GM19452 (cell line): ENCODE data around the gene RERE.
"Not testable (repeated sequence)": the region's sequence is repeated elsewhere in the genome, so short reads cannot be mapped to it uniquely, and the experiment has no call there.

Experiments
- ATAC-seq: cut with Tn5 transposase; IDR thresholded peaks from one replicate; pipeline ENCODE4 v1.9.1; 2021; ENCODE audit not compliant: unreplicated experiment

Gene RERE

DNA sequence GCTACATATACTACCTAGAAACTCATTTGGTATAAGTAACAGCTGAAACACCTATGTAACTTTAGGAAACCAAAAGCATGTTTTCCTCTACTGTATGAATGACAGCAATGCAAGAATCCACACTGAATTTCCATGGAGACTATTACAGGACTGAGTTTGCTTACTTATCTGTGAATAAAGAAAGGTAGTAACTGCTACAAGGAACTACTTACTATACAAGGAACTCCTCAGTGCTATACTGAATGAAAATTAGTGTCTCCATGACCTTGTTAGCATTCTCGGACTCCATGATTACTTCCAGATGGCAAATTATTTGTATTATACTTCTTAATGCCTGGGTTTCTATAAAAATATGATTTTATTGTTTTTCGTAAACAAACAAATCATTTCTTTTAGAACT, 198.0 kb downstream of the RERE start:
- not testable (repeated sequence) for ATAC-seq

DNA sequence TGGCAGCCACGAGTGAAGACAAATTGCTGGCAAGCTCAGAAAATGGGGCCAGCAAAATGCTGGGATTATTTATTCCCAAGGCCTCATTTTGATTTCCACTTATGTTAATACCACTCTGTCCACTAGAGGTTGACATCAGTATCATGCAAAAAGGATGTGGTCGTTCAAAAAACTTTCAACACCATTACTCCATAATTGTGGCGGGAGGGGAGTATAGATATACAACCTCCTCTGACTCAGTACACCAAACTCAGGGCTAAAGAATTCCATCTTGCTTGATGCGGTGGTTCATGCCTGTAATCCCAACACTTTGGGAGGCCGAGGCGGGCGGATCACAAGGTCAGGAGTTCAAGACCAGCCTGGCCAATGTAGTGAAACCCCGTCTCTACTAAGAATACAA, 200.6 kb downstream of the RERE start:
- ATAC-seq, result not testable (repeated sequence)

DNA sequence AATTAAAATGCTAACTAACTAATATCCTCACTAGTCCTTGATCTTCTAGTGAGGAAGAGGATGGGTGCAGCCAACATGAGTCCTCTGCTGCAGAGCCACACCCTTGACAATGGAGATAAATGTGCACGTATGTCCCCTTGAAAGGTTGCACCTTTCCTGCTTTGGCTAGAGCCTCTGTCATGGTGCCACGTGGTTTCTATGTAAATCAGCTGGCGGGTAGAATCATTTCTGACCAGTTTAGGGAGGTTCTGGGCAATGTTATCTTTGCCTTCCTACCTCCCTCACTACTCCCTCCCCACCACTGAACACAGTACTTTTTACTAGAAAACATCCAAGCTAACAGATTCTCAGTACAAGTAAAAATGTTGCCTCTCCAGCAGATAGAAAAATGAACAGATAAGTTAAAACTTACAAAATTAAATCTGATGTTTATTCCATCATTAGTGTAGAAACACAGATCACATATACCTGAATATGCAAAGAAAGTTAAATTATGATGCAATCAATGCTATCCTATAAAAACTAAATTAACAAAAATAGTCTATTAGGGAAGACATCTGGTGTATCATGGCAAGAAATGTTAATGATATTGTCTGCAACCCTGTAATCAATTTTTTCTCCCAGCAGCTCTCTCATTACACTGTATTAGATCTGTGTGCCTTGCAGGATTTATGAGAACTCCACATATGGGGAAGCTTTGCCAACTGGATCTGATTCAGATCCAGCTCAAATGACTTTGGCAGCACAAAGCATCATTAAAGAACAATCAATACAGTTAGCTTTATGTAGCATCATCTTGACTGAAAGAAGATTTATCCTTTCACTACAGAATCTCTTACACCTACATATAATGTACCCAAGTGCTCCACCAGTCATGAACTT, 205.6 kb downstream of the RERE start:
- ATAC-seq, result not testable (repeated sequence)

DNA sequence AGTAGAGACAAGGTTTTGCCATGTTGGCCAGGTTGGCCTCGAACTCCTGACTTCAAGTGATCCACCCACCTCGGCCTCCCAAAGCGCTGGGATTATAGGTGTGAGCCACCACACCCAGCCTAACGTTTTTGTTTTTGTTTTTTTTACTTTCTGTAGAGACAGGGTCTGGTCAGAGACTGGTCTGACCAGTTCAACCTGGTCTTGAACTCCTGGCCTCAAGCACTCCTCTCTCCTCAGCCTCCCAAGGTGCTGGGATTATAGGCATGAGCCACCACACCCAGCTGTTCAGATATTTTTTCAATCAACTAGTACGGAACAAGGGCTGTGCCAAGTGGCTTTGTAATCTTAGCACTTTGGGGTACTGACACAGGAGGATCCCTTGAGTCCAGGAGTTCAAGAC, 209.5 kb downstream of the RERE start:
- ATAC-seq, result no peak

DNA sequence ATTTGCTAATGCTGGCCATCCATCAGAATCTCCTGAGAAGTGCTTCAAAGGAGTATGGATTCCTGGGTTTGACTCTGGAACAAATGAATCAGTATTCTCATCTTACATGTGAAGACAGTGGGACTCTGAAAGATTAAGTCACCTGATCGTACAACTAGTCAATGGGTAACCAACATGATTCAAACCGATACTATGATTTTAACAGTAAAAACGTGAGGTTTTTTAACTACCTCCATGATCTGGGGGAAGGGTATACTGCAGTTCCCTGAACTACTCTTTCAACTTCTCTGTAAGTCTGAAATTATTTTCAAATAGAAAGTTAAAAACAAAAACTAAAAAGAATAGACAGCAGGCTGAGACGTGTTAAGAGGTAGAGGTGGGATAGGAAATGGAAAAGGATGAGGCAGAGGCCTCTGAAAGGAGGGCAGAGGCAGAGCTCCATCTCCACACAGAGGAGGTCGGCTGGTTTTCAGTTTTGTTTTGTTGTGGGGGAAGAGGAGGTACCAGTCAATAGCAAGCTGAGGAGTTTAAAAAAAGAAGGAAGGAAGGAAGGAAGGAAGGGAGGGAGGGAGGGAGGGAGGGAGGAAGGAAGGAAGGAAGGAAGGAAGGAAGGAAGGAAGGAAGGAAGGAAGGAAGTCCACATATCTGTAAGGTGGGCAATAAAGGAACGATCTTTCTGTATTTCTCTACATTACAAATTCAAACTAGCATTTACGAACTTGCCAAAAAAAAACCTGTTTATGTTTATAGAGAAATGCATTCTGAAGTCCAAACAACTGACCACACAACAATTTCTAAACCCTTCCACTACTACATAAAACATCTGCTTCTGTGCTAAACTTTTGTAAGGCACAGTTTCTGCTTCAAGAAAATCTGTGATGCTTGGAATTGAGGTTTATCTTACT, 213.1 kb downstream of the RERE start:
- ATAC-seq, result peak; percentile 87

DNA sequence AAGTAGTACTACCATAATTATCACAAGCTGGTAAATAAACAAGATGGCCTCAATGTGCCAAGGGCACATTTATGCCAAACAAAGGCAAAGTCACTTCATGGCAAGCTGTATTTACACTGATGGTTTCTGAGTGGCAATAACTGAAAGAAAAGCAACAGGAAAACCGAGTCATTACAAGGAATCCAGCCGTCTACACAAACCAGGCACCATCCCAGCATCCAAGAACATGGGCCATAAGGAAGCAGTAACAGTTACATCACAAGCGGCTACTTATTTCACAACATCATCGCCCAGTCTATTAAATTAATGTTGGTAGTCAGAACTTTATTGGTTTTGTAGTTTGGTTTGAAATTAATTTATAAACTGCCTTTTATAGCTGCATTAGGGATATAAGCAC, 214.2 kb downstream of the RERE start:
- no peak for ATAC-seq

DNA sequence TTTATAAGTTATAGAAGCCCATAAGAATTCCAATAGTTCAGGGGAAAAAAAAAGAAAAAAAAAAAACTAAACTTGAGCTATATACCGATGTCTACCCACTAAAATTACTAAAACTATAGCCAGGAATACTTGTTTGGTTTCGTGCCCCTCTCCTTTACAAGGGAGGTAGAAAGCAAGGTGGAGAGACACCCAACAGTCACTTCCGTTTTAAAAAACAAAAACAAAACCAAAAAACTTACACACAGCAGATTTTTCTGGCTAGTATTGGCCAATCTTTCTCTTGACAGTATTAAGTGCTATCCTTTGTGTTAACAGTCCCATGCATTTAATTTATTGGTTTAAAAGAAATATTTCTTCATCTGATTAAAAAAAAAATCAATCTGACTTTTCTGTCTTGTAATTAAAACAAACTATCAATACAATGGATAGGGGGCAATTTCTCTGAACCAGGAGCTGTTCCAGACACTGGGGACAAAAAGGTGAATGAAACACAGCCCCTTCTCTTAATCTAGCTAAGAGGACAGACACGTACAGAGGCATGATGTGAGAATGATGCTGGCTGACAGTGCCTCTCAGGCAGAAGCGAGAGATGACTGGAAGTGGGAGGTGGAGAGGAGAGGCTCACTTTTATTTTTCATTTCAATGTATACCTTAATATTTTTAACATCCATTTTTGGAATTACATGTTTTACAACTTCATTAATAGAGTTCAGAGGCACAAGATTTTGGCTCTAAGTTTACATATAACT, 214.8 kb downstream of the RERE start:
- ATAC-seq, result no peak

DNA sequence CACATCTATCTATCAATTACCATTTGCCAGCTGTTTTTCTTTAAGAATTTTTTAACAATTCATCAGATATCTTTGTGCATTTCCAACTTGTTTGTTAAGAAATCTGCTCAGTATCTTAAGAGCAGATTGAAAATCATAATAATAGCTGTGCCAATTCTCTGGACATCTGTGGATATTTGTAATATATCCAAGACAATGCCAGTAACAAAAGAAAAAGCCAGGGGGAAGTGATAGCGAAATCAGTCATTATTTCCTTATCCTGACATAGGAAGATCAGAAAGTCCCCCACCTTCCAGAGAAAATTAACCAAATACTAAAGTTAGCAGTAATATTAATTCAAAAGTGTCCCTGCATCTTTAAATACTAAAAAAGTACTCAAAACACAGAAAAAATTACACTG, 217.1 kb downstream of the RERE start:
- ATAC-seq, result no peak

DNA sequence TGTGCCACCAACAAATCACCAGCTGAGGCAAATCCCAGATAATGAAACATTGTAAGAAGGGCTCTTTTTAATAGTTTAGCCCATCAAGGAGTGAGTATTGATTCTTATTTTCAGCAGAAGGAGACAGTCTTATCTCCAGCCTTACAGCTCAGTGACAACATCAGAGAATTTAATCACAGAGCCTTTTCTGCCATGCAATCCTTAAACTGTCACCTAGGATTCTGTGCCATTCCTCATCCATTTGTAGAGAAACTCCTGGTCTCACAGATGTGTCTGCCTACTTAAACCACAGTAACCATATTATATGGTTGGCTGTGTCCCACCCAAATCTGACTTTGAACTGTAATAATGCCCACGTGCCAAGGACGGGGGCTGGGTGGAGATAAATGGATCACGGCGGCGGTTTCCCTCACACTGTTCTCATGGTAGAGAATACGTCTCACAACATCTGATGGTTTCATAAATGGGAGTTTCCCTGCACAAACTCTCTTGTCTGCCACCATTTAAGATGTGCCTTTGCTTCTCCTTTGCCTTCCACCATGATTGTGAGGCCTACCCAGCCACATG, 217.7 kb downstream of the RERE start:
- no peak for ATAC-seq

DNA sequence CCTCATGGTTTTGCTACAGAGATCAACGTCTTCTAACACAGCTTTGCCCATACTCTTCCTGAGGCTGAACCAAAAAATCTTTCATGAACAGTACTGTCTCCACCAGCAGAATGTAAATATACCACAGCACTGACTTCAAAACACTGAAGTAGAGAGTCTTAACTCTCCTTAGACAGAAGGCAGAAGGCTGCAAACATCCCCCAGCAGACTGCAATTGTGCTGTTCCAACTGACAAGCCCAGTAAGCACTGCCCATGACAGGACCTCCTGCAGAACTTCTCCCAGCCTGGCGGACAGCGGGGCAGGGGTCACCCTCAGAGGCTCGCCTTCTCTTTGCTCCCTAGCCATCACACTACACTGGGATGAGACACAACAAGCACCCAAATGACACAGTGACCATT, 218.7 kb downstream of the RERE start:
- ATAC-seq, result no peak

DNA sequence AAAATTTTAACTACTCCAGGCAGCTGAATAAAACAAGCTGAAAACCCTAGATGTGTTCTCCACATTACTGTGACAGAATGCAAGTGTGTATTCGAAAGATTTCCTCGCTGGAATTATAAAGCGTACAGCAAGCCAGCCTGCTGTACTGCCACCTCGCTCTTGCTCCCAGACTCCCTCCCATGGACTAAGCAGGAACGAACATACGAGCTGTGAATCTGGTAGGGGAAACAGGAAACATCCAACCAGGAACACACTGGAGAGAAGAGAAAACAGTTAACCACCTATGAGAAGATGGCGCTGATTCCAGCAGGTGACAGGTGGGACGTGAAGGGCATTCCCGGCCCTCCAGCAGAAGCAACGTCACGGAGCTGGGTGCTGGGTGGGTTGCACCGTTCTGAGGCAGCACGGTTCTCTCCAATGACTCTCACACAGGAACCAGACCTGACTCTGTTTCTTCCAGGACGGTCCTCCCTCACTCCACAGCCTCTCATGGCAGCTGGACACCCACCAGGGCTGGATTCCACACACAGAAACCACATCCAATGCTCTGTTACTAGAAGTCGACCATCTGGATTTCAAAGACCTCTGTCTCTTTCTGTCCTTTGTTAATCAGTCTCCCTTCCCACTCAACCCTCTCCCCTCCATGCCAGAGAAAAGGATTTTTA, 219.2 kb downstream of the RERE start:
- ATAC-seq, result no peak

DNA sequence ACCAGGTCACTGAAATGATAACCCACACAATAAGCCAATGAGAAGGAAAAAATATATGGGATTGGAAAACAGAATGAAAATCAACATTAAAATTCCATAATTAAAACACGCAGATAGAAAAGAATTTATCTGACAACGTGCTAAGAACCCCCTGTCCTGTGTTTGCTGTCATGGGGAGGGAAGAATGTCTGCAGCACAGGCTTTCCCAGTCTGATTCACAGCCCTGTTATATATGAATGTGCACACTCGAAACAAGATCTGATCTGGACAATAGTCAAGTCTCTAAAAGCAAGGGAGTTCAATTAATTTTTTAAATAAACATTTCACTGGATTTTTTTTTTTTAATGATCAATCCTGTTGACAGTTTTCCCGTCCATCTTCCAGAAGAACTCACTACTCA, 220.0 kb downstream of the RERE start:
- ATAC-seq, result no peak

DNA sequence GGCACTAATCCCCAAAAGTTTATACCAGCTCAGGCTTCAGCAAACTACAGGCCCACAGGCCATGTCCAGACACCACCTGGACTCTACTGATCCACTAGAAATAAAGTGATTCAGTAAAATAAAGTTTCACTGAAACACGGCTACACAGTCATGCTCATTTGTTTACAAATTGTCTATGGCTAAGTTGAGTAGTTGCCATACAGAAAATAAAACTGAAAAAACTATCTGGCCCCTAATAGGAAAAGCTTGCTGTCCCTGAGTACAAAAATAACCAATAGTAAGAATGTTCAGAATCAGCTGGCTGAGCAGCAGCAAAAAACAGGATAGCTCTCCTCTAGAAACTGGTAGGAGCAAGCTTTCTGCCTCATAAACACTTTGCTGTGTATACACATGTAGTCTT, 221.5 kb downstream of the RERE start:
- no peak for ATAC-seq

DNA sequence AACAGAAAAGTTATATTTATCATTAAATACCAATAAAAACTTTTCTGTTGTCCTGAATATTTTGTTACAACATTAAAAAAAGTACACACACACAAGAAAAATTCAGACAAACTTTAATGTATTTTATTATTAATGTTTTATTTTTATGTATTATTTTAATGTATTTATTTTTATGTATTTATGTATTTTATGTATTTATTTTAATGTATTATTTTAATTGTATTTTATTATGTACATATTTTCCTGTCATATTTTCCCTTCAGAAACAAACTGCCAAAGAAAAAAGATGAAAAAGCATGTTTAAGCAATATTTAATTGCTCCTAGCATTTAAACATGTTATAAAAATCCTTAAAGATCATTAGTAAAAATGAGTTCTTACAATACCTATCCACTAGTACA, 222.1 kb downstream of the RERE start:
- no peak for ATAC-seq

DNA sequence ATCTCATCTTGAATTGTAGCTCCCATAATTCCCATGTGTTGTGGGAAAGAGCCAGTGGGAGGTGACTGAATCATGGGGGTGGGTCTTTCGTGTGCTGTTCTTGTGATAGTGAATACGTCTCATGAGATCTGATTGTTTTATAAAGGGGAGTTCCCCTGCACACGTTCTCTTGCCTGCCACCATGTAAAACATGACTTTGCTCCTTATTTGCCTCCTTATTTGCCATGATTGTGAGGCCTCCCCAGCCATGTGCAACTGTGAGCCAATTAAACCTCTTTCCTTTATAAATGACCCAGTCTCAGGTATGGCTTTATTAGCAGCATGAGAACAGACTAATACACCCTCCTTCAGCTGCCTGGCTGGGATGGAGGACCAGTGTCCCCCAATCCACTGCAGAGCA, 224.1 kb downstream of the RERE start:
- ATAC-seq, result not testable (repeated sequence)

DNA sequence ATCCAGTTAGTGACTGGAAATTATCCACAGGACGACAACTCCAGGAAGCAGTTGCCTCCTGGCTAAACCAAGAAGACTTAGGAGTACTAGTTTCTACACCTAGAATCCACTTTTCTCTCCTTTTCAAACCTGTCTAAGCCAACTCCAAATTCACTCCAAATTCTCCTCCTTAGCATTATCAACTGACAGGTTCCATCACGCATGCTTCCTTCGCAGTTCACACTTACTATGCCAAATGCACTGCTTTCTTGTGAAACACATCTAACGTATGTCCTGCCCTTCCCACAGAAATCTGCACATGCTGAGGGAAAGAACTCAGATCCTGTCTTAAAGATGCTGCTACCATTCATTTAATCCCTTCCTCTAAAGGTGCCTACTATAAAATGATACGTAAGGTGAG, 225.9 kb downstream of the RERE start:
- ATAC-seq, result no peak

DNA sequence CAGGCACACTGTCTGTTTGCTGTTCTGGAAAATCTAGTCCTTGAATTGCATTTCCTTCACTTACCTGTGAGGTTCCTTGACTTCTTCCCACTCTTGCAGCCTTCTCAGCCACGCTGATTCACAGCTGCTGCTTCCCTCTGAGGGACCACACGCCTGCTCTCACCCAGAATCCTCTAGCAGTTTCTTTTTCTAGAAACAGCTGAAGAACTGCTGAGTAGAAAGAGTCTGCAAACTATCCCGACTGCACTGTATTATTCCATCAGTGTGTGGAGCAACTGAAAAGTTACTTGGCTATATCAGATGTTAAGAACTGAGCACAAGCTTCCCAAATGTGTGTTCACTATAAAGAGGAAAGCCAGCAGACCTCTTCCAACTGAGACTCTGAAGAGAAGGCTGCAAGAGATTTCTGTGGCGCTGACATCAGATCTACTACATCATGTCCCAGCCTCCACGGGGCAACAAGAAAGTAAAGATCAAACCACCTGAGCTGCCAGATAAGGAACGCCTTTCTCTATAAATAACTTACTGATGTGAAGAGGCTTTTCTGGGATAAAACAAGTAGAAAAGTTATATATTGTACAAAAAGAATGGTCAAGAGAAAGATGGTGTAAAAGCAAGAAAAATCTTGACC, 226.6 kb downstream of the RERE start:
- no peak for ATAC-seq

DNA sequence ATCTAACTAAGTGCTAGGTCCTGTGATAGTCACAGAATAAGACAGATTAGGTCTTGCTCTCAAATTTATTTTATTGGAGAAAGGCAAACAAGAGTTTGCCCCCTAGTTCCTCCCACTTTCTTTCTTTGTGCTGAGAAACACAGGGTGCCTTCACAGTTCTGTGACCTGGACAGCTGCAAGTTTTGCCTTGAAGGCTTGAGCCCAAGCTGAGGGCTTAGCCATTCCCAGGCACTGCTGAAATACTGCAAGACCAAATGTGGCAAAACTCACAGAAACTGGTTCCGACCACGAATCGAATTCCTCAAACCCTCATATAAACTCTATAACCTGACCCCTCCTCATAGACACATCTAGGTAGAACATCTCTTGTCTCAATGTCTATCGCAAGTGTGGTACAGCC, 227.9 kb downstream of the RERE start:
- ATAC-seq, result no peak

DNA sequence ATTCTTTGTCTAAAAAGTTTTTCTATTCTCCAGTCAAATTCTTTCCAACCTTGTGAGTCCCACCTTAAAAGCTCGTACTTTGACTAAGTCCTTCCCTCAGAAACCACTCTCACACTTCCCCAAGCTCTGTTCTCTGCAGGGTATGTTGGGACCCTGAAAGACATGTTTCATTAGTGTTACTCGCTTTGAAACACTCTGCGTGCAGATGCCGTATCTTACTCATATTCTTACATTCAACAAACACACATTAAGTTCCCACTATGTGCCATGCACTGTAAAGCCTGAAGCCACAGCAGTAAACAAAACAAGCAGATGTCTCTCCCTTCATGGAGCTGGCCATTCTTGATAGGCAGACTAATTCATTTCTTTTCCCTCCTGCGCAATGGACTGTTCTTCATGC, 229.7 kb downstream of the RERE start:
- ATAC-seq, result no peak

DNA sequence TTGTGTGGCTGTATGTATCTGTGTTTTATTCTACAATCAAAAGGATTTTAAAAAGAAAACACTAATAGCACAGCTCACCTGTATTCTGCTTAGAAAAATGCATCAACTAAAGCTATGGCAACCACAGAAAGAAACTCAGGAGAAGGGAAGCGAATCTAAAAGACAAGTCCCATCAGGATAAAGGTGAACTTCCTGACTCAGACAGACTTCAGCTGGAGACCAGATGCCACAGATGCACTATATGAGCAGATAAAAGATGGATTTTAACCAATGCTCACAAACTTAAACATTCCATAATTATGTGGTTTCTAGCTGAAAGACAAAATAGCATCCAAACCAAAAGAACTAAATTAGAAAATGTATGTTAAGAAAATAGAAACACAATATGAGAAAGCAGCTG, 231.0 kb downstream of the RERE start:
- ATAC-seq, result no peak
